Cerebellar nuclear complex (tissue), 1 donor: ENCODE data around the gene ADCY5.

Experiments used
- DNase-seq, 2 experiments: peaks; one replicate each; lab custom pipeline; 2025; lab: John Stamatoyannopoulos, UW

The ADCY5 gene

GRCh38 chr3:123458255-123458654 is 9.4 kb upstream of the ADCY5 start:
- no peak for DNase-seq

GRCh38 chr3:123457841-123458240 is 9.0 kb upstream of the ADCY5 start:
- DNase-seq: no peak

GRCh38 chr3:123453675-123454074 is 4.8 kb upstream of the ADCY5 start:
- no peak for DNase-seq

GRCh38 chr3:123451186-123451585 is 2.3 kb upstream of the ADCY5 start:
- no peak for DNase-seq

- DNase-seq: no peak
These were observed 1.2 kb upstream of the ADCY5 start for GRCh38 chr3:123449997-123450604.

GRCh38 chr3:123449102-123449996 is 459 bp upstream of the ADCY5 start:
- no peak for DNase-seq

- no peak for DNase-seq
These were observed 957 bp downstream of the ADCY5 start for GRCh38 chr3:123447749-123448517.

- DNase-seq: no peak
These were observed 1.5 kb downstream of the ADCY5 start for GRCh38 chr3:123447416-123447748.

- no peak for DNase-seq
These were observed 2.2 kb downstream of the ADCY5 start for GRCh38 chr3:123446610-123447109.

GRCh38 chr3:123446210-123446609 is 2.7 kb downstream of the ADCY5 start:
- no peak for DNase-seq

GRCh38 chr3:123445702-123446101 is 3.2 kb downstream of the ADCY5 start:
- DNase-seq: no peak

- DNase-seq: no peak
These were observed 4.1 kb downstream of the ADCY5 start for GRCh38 chr3:123444744-123445143.

GRCh38 chr3:123444023-123444422 is 4.9 kb downstream of the ADCY5 start:
- DNase-seq: no peak

- no peak for DNase-seq
These were observed 6.0 kb downstream of the ADCY5 start for GRCh38 chr3:123442908-123443307.

- no peak for DNase-seq
These were observed 6.8 kb downstream of the ADCY5 start for GRCh38 chr3:123442125-123442524.

- no peak for DNase-seq
These were observed 8.9 kb downstream of the ADCY5 start for GRCh38 chr3:123439806-123440580.

GRCh38 chr3:123432832-123433523 is 15.9 kb downstream of the ADCY5 start:
- no peak for DNase-seq

- no peak for DNase-seq
These were observed 17.1 kb downstream of the ADCY5 start for GRCh38 chr3:123431658-123432324.

- DNase-seq: no peak
These were observed 17.8 kb downstream of the ADCY5 start for GRCh38 chr3:123431007-123431657.

GRCh38 chr3:123430266-123430665 is 18.6 kb downstream of the ADCY5 start:
- no peak for DNase-seq
